DMS53 treated with DMSO at 0.1 percent for 48 hours (cell line): ENCODE data around the gene GNAI2.

Source experiments
- DNase-seq: peaks from one replicate; lab custom pipeline; 2025; ENCODE audit not compliant: unreplicated experiment; lab: John Stamatoyannopoulos, UW

Gene GNAI2

DNA sequence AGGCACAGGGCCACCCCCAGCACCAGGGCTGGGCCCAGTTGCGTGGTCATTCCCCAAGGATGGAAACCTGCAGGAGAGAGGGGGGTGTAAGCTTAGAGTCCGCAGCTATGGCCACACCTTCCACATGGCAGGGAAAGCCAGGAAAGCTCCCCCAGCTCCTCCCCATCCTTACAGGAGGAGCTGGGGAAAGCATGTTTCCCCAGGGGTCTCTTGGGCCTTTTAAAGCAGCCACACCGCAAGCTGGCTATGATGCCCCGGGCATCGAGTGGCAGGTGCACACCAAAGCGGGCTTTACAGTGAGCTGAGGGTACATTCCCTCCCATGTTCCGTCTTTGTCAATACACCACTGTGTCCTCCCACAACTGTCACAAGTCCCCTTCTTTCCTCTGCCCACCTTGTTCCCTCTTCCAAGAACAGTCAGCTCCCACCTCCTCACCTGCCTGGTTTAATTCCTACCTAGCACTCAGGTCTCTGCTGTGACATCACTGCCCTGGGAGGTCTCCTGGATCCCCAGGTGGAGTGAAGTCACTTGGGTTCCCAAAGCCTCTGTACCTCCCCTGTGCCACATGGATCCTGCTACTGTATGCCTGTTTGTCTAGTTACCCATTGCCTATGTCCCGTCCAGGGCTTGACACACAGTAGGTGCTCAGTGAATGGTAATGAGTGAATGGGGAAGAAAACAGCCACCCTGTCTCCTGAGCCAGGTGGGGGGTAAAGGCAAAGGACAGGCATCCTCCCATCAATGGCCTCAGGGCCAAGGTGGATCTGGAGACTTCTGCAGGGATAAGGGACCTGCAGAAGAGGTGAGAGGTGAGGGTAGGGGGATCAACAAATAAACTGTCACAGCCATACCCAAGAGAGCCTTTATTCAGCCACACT, 59.8 kb downstream of the GNAI2 start:
- DNase-seq: no peak

DNA sequence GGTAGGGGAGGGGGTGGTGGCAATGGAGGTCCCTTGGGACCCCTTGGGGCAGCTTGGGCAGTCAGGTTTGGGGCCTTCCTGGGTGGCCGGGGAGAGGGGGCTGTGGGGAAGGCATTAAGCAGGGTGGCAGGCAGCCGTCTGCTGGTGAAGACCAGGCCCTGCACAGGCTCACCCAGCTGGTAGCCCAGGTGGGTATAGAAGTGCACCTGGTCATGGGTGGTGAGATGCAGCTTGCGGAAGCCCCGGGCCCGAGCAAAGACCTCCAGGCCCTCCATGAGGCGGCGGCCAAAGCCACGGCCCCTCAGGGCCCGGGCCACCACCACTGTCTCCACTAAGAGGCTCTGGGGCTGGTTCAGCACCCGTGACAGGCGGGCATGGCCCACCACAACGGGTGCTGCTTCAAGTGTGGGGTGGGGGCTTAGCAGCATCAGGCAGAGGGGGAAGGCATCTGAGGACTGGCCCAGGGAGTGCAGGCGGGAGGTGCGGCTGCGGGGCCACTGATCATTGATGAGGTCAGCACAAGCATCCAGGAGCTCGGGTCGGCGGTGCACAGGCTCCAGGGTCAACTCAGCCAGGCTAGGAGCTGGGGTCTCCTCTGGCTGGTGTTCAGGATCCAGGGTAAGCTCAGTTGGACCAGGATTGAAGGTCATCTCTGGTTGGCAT, 60.8 kb downstream of the GNAI2 start:
- no peak for DNase-seq

DNA sequence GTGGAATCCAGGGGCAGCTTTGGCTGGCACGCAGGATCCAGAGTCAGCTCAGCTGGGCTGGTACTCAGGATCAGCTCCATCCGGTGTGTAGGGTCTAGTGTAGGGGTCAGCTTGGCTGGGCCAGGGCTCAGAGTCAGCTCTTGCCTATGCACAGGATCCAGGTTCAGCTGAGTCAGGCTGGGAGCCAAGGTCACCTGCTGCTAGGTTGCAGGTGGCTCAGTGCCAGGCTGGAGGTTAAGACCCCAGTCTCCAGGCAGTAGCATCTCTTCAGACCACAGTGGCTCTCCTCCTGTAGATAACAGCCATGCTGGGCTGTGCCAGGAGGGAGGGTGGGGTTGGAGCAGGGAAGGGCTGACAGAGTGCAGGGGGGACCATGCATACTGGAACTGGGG, 61.4 kb downstream of the GNAI2 start:
- no peak for DNase-seq

DNA sequence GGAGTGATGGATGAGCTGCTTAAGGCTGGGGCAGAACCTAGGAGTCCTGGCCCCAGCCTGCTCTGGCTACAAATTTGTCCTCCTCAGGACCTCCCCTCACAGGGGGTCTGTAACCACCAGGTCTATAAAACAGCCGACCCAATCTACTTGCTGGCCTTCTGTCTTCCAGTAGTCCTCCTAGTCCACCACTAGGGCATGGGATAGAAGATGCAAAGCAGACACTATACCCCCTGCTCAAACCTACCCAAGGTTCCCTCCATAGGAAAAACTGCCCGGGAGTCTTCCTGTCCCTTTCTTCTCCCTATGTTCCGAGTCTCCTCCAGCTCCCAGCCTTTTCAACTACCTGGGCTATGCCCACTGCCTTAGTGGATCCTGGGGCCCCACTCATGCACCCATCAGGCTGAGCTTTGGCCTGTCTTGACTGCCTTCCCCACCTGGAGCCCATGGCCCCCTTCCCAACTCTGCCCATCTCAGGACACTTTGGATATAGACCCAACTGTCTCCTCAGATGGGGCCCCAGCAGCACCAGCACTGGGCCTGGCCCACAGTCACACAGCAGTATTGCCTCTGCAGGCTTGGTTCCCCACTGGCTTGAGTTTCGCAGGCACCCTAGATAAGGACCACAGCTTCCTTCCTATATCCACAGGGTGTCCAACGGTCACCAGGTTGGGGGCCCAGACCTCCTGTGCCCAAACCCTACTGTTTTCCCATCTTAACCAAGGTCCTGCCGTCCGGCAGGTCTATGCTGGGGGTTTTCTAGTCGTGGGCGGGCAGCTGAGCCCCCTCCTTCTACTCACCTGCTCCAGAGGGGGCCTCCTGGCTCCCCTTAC, 62.1 kb downstream of the GNAI2 start:
- DNase-seq: no peak

DNA sequence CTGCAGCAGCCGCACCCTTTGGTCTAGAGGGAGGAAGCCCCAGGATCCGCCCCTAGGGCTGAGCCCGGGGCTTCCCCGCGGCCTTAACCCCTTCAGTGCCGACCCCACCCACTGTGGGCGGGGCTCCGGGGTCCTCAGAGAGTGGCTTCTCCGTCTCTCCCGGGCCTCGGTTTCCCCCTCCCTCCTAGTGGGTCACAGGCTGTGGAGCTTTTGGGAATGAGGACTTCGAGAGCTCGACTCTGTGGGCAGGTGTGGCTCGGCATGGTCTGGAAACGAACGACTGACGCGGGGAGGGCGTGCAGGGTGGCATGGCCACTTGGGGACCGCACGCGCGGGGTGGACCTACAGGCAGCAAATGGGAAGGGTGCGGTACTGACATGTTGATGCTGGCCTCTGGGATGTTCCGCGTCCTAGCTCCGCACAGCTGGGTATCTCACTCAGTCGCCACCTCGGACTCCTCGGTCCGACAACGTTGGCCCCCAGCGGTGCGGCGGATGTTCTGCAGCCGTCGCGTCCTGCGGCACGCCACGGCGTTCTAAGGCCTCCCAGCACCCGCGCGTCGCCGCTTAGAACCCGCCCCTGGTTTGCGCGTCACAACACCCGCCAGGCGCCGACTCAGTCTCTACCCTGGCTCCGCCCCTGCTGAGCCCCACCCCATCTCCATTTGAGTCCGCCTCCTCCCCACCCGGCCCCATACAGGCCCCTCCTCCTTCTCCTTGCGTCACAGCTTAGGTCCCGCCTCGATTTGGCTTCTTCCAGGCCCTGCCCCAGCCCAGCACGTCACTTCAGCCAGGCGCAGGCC, 63.0 kb downstream of the GNAI2 start, which contains the start of the genes HYAL3 and NAA80:
TSS of gene HYAL3 (minus strand) at position 570 of the 802 bp plus-strand sequence. CDS start 3,803 bp downstream, outside the sequence.
TSS of gene NAA80 (minus strand) at position 570 of the 802 bp plus-strand sequence. CDS start 1,942 bp downstream, outside the sequence.
- DNase-seq: peak; percentile 64

DNA sequence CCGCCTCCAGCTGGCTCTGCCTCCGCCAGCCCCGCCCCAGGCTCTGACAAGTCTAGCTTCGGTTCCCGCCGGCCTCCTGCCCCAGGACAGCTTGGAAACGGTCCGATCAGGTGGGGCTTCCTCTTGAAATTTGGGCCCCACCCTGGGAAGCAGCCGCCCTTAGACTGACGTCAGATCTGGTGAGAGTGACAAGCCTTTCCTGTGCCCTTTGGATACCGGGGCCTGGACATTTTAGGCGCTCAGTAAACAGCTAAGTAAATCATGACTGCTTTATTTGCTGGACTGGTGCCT, 63.6 kb downstream of the GNAI2 start:
- no peak for DNase-seq

DNA sequence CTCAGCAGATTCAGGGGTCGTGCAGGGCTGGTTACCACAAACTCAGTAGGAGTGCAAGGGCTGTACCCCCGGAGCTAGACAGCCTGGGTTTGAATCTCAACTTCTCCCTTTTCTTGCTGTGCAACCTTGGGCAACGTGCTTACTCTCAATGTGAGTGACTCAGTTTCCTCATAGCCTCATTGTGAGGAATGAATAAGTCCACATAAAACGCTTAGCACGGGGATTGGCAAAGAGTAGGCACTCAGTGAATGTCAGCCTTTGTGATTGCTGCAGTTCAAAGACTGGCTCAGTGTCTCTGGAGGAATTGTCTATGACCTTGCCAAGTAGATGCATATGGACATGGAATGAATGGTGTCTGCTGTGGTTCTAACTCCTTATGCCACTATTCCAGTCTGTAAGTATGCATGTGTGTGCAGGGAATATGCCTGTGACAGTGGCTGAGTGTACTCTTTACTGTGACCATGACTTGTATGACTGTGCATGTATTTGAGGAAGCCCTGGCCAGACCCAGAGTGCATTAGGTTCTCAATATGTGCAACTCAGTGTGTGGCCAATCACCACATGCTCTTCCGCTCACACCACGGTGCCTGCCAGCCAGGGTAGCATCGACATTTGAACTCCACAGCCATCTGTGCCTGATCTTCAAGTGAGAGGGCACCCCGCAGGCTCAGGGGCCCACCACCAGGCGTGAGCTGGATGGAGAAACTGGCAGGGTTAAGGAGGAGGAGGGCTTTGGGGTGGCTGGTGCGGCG, 64.1 kb downstream of the GNAI2 start:
- no peak for DNase-seq

DNA sequence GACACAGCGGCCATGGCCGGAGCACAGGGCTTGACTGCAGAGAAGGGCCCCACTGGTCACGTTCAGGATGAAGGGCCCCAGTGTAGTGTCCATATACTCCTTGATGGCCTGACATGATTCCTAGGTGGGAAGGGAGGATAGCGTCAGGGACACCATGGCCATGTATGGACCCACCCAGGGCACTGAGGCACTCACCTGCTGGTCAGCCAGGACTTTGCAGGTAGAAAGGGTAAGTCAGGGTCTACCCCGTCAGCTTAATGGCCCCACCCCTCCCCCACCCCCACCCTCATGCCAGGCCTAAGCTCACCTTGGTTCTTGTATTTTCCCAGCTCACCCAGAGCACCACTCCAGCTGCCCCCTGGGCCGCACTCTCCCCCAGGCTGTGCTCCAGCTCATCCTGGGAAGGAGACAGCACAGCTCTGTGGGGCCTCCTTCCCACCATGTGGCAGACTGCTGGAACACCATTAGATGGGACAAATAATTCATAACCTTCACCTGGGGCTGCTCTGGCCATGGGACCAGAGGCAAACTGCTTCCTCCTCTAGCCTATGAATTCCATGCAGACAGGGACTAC, 64.8 kb downstream of the GNAI2 start:
- no peak for DNase-seq

DNA sequence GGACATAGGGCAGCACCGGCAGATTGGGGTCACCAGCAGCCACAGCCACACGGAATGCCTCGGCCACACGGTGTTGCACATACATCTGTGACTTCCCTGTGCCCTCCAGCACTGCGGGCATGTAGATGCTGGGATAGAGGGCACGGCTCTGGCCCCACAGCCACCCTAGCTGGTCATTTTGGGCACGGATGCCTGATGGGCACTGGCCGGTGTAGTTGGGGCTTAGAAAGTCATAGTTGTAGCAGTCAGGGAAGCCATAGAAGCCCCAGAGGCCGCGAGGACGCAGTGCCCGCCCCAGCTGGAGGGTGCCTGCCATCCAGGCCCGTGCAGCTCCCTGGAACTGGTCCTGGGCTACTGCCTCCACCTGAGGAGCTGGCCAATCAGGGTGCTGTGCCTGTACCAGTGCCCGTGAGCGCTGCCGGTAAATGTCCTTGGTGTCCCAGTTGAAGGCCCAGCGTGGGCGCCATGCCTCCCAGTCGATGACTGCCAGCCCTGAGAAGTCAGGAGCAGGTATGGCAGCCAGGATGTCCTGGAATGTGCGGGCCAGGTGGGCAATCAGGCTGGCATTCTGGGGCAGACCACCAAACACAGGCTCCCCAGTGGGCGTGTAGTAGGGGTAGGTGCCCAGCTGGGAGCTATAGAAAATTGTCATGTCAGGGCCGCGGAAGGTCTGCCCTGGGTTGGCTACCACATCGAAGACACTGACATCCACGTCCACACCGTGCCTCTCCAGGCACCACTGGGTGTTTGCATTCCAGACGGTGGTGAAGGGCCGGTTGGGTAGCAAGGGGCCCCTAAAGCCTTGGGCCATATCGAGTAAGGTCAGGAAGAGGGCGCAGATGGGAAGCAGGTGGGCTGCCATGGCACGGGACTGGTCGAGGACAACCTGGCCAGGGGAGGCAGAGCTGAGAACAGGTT, 66.3 kb downstream of the GNAI2 start:
- DNase-seq: no peak

DNA sequence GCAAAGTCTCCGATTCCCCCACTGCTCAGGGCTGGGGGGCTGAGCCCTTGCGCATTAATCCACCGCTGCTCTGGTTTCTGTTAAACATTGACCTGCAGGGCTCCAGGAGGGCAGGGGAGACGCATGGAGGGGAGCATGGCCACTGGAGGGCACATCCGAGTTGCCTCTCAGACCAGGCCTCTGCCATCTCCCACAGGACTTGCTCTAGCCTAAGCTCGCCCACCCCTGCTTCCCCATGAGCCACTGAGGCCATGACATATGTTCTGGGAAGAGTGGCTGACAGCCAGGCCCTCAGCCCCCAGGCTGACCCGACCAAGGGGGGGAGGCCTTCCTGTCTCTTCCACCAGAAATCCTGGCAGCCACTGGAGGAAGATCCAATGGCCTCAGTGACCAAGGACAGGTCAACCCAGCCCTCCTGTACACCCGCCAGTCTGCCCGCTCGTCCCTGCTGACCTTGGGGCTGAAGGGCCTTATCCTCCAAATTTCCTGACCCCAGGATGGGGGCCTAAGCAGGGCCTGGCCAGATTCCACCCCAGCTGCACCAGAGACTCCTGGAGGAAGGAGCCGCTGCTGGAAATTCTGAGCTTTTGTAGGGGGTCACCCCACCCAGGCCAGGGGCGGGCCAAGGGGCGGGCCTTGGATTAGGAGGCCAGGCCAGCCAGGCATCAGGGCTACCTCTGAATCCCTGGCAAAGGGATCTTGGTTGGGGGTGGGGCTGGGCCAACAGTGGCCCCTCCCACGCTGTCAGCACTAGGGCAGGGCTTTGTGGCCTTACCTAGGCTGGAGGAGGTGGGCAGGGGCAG, 67.2 kb downstream of the GNAI2 start, which contains the start of gene HYAL1:
TSS of gene HYAL1 (minus strand) at position 562 of the 803 bp plus-strand sequence. CDS start 618 bp downstream, outside the sequence.
- no peak for DNase-seq

DNA sequence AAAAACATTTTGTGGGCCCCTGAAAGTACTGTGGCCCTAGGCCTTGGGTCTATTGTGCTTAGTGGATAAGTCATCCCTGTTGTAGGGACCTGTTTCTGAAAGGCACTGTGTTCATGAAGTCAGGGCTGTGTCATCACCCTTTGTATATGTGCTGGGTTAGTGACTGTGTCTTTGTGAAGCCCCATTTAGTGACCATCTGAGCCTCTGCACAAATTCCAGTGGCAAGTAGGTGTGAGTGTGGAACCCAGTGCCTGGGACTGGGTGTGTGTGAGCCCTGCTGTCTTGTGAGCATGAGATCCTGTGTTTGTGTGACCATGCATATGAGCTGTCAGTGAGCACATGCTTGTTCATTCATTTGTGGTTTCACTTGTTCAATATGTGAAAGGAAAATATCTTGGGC, 68.6 kb downstream of the GNAI2 start:
- no peak for DNase-seq
